ENCODE measurements around the gene ELP6. TPM values are rescaled to one million over a fixed set of nuclear protein-coding genes. Genes with fewer than 3 reads are reported as not detected.

The ELP6 gene
- total and polyA plus RNA-seq, 9 of the 15 experiments (the other 6 are each of a cell fraction or from before 2014, with no cell fraction given): 76.9 to 198 (median 83.3) TPM

GRCh38 chr3:47512416-47513124 lies 942 bp downstream of the ELP6 start (continued):
- TF ChIP-seq VEZF1 (CRISPR knock-in tag; IDR thresholded peaks at IDR 0.05): 0 out of 2 replicates have a peak, but pooled peaks have one; percentile 7
- TF ChIP-seq HDAC2 (IDR thresholded peaks at IDR 0.05): no peak
- peak; percentile 61 for TF ChIP-seq BRD9 (IDR thresholded peaks at IDR 0.05; ENCODE audit: low read depth, partially characterized antibody)
- peak; percentile 90 for TF ChIP-seq NFRKB (IDR thresholded peaks at IDR 0.05; ENCODE audit: low read depth)
- TF ChIP-seq ZNF197 (CRISPR knock-in tag; IDR thresholded peaks at IDR 0.05; ENCODE audit: low read depth): 0 out of 2 replicates have a peak, but pooled peaks have one; percentile 77
- TF ChIP-seq ARID4B (CRISPR knock-in tag; IDR thresholded peaks at IDR 0.05): 0 out of 2 replicates have a peak, but pooled peaks have one; percentile 55
- TF ChIP-seq NKRF (IDR thresholded peaks at IDR 0.05; ENCODE audit: borderline replicate concordance): peak; percentile 73
- TF ChIP-seq CBX5 (IDR thresholded peaks at IDR 0.05; ENCODE audit: borderline replicate concordance, low read depth): peak; percentile 6; the same call in 1 of the 2 replicates
- TF ChIP-seq OTX1 (CRISPR knock-in tag; IDR thresholded peaks at IDR 0.05): 0 out of 2 replicates have a peak, but pooled peaks have one; percentile 64
- 0 out of 2 replicates have a peak, but pooled peaks have one; percentile 26 for TF ChIP-seq KLF6 (CRISPR knock-in tag; IDR thresholded peaks at IDR 0.05; ENCODE audit: borderline replicate concordance)
- no peak for TF ChIP-seq NR4A1 (CRISPR knock-in tag; IDR thresholded peaks at IDR 0.05)
- TF ChIP-seq NR4A1 (tag; IDR thresholded peaks at IDR 0.05): no peak
- peak; percentile 7 for TF ChIP-seq PRDM10 (IDR thresholded peaks at IDR 0.05; ENCODE audit: partially characterized antibody)
- no peak for TF ChIP-seq PKNOX1 (IDR thresholded peaks at IDR 0.05)
